ENCODE measurements around the gene HOXA1. TPM values are rescaled to one million over a fixed set of nuclear protein-coding genes. Genes with fewer than 3 reads are reported as not detected.
A peak's percentile ranks its signal among the peaks of the same experiment; 100 is the strongest.

HOXA1 gene
- total and polyA plus RNA-seq, 2 of the 8 experiments (the other 6 are each of a cell fraction or from before 2014, with no cell fraction given), result not detected

- H4K5ac ChIP-seq (ENCODE audit: insufficient read length, low read depth, low read length), result no peak overlapping the region
- no peak overlapping the region for H3K56ac ChIP-seq (replicated peaks; ENCODE audit: insufficient read length, low read depth, low read length)
- POLR2A ChIA-PET (ENCODE audit: partially characterized antibody), result no interaction called here
- no peak overlapping the region for H3K4ac ChIP-seq (replicated peaks; ENCODE audit: insufficient read length, low read depth, low read length)
- DNase-seq (ENCODE audit: low read depth in 1 of 2, low spot score in 2 of 2) (peak in 1 of 2 experiments; percentile 51), FAIRE-seq (no peak)
- H3K27ac ChIP-seq (ENCODE audit: low read depth, low read length), result no peak overlapping the region
- H3K4me1 ChIP-seq (replicated peaks in 1 of 4; ENCODE audit: control insufficient read depth in 3 of 4, insufficient read depth in 4 of 4, low read length in 3 of 4), result peaks cover 0 to 9% (median 5%) of the 10 kb centered on the region in 4 experiments; a peak in 5 of 7 replicates
- H4K20me1 ChIP-seq (replicated peaks in 1 of 2; ENCODE audit: control insufficient read depth in 1 of 2, insufficient read depth in 2 of 2, low read length in 2 of 2), result peaks cover 26 to 33% of the 10 kb centered on the region in 2 experiments
- H4K91ac ChIP-seq (replicated peaks; ENCODE audit: insufficient read length, low read length), result no peak overlapping the region
- H2BK12ac ChIP-seq (ENCODE audit: low read depth, low read length), result no peak overlapping the region
- H3K14ac ChIP-seq (ENCODE audit: insufficient read length), result no peak overlapping the region
- no peaks in the 10 kb centered on the region for H3K79me2 ChIP-seq (ENCODE audit: control insufficient read depth in 1 of 2, insufficient read depth in 2 of 2, low read length in 2 of 2)
- peaks cover 9% of the 10 kb centered on the region for H3K23me2 ChIP-seq (ENCODE audit: low read depth, low read length)
- no peak overlapping the region for H2AFZ ChIP-seq (ENCODE audit: low read length)
- H3K4me2 ChIP-seq (ENCODE audit: insufficient read depth in 1 of 2, low read depth in 2 of 2, low read length in 2 of 2), result no peak overlapping the region
- TF ChIP-seq SUZ12 (IDR thresholded peaks at IDR 0.05; ENCODE audit: low read length), result peak; percentile 97
- TF ChIP-seq, protein P1, sequence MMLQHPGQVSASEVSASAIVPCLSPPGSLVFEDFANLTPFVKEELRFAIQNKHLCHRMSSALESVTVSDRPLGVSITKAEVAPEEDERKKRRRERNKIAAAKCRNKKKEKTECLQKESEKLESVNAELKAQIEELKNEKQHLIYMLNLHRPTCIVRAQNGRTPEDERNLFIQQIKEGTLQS (IDR thresholded peaks at IDR 0.05; ENCODE audit: insufficient read depth, low read depth, low read length), result no peak
- peak; percentile 99 for TF ChIP-seq EZH2 (IDR thresholded peaks at IDR 0.05; ENCODE audit: low read depth, low read length, severe bottlenecking)
- TF ChIP-seq CBX8 (IDR thresholded peaks at IDR 0.05; ENCODE audit: borderline replicate concordance, low read depth, low read length), result peak; percentile 59; the same call in 1 of the 2 replicates
- peak; percentile 86 for TF ChIP-seq RNF2 (IDR thresholded peaks at IDR 0.05; ENCODE audit: borderline replicate concordance, low read depth, low read length, missing control alignments, poor library complexity, severe bottlenecking)
- H2BK120ac ChIP-seq (replicated peaks; ENCODE audit: low read depth, low read length), result no peak overlapping the region
- H3K27me3 ChIP-seq (replicated peaks in 1 of 4; ENCODE audit: control insufficient read depth in 3 of 4, extremely low read depth in 1 of 4, insufficient read depth in 3 of 4, low read length in 3 of 4), result peaks cover 96 to 100% (median 99%) of the 10 kb centered on the region in 4 experiments
- no peak overlapping the region for H2BK5ac ChIP-seq (ENCODE audit: low read depth, low read length)
- no peak overlapping the region for H3K18ac ChIP-seq (ENCODE audit: extremely low read depth, low read length)
- no peak overlapping the region for H3K23ac ChIP-seq (ENCODE audit: insufficient read length)
- 37% methylated on average over 47 of the region's 47 CpGs; no CpG with 5 or more reads in 1 of the 2 experiments for WGBS, 2 experiments (ENCODE audit: extremely low coverage in 1 of 2, insufficient coverage in 1 of 2, insufficient read length in 1 of 2, insufficient replicate concordance in 2 of 2, low coverage in 1 of 2, low lambda C conversion rate in 2 of 2, missing lambda C conversion rate in 1 of 2)
- peaks cover 0 to 6% (median 0%) of the 10 kb centered on the region in 4 experiments; a peak in 1 of 8 replicates for H3K36me3 ChIP-seq (ENCODE audit: control insufficient read depth in 2 of 4, insufficient read depth in 4 of 4, low read length in 3 of 4)
- H3K79me1 ChIP-seq (ENCODE audit: low read depth, low read length), result no peaks in the 10 kb centered on the region
- peaks cover 0 to 3% of the 10 kb centered on the region in 2 experiments; a peak in 1 of 4 replicates for H3K9me3 ChIP-seq (ENCODE audit: insufficient read depth in 2 of 2, low read depth in 1 of 2, low read length in 1 of 2)
- no peak overlapping the region for H2AK5ac ChIP-seq (ENCODE audit: low read depth, low read length)
- no peak overlapping the region for H2BK15ac ChIP-seq (ENCODE audit: low read length)
- H3K9ac ChIP-seq (replicated peaks in 1 of 4; ENCODE audit: extremely low read depth in 1 of 4, low read depth in 3 of 4, low read length in 3 of 4), result no peak overlapping the region
- CTCF ChIA-PET (ENCODE audit: partially characterized antibody), result interaction anchor here (0.8 to 12.5 kb wide), 19 partner anchors 8 to 1248 kb away, joined by 3 to 123 read pairs (median 14); partner anchors contain the start of genes HOXA1, HOXA10, HOXA3 and HOXA9
- H4K8ac ChIP-seq (ENCODE audit: extremely low read depth, insufficient read depth, low read length), result no peak overlapping the region
- H3K4me3 ChIP-seq (ENCODE audit: extremely low read depth in 1 of 4, insufficient read depth in 2 of 4, low read depth in 3 of 4, low read length in 4 of 4), result no peak overlapping the region
- H2BK20ac ChIP-seq (ENCODE audit: low read length), result no peak overlapping the region
Observed at GRCh38 chr7:27145165-27145913, 49.5 kb upstream of the HOXA1 start.
